ENCODE data around the gene ZFP36L2. TPM values are rescaled to one million over a fixed set of nuclear protein-coding genes. Genes with fewer than 3 reads are reported as not detected.

The ZFP36L2 gene
- total and polyA plus RNA-seq, 9 of the 15 experiments (the other 6 are each of a cell fraction or from before 2014, with no cell fraction given): 4.1 to 60.6 (median 20.3) TPM

DNA sequence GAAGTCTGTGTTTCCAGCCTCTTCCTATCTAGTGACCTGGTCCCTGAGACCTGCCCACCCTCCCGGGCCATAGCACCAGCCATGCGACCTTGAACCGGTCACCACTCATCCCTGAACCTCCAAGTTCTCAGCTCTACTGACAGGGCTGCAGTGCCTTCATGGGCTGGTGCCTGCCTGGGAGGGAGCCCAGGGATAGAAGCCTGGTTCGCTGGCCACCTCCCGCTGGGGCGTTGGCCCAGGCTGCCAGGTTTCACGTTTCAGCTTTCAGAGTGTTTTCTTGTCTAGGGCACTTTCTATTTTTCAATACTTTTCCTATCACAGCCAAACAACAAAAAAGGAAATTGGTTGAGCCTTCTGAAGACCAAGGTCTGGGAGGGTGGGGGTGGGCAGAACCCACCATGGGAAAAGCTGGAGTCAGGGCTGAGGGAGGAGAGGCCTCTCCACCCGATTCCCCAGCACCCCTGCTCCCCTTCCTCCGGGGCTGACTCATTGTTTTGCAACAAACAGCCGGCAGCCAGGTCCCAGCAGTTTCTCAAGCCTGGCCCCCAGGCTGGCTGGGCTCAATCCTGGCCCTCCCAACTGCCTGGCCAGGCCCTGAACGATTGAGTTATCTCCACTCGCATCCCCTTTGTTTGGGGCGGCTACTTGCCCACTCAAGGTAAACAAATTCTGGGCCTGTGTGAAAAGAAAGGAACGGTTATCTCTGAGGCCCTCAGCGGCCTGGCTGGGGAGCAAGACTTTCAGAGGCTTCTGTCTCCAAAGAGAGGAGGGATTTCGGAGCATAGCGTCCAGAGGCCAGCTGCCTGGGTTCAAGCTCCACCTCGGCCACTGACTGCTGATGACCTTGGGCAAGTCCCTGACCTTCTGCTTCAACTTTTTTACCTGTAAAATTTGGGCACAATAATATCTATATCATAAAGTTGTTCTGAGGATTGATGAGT lies 47.5 kb downstream of the ZFP36L2 start (continued):
- TF ChIP-seq ZNF592 (IDR thresholded peaks at IDR 0.05) (peak; percentile 88), NCOA4 (IDR thresholded peaks at IDR 0.05; ENCODE audit: partially characterized antibody) (no peak), RREB1 (CRISPR knock-in tag; IDR thresholded peaks at IDR 0.05) (no peak), ZNF830 (CRISPR knock-in tag; IDR thresholded peaks at IDR 0.05) (no peak), USF2 (CRISPR knock-in tag; IDR thresholded peaks at IDR 0.05) (no peak), DPF2 (IDR thresholded peaks at IDR 0.05) (peak; percentile 93), TSHZ1 (CRISPR knock-in tag; IDR thresholded peaks at IDR 0.05) (no peak)
- TF ChIP-seq, protein P1, sequence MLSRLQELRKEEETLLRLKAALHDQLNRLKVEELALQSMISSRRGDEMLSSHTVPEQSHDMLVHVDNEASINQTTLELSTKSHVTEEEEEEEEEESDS (CRISPR knock-in tag; IDR thresholded peaks at IDR 0.05): no peak

Measured in K562 (cell line).